CD4-positive, alpha-beta T cell (primary cell): Measurements from ENCODE around the gene FARSB. TPM values are rescaled to one million over a fixed set of nuclear protein-coding genes. Genes with fewer than 3 reads are reported as not detected.

Experiments
- ATAC-seq: fragments of 200-7000 bp; cut with Tn5 transposase; one replicate; pipeline ENCODE4 v1.10.0; 2022; ENCODE audit warnings: mild to moderate bottlenecking; ENCODE audit not compliant: poor library complexity
- CTCF ChIA-PET: fragments of 350-600 bp; sonication (Branson Sonifier 250); formaldehyde crosslinking; loops from one replicate; lab custom pipeline; 2021; ENCODE audit warnings: antibody characterized with exemption, inconsistent platforms; lab: Charles Lee
- POLR2A ChIA-PET: fragments of 350-600 bp; sonication (Branson Sonifier 250); formaldehyde crosslinking; loops from one replicate; lab custom pipeline; 2021; ENCODE audit warnings: antibody characterized with exemption, inconsistent platforms; lab: Charles Lee
- DNase-seq, 14 experiments: peaks; one replicate each; pipeline ENCODE4 v3.0.0-alpha.2; 2013 to 2020; ENCODE audit warnings: mixed read lengths in 2 of 14
- H3K27ac ChIP-seq, 2 donors: one replicate each; pipeline versions ENCODE4 v1.5.1 to v1.7.0; 2013; ENCODE audit warnings: low read length in 2 of 2, low read depth in 1 of 2, mild to moderate bottlenecking in 1 of 2
- H3K27me3 ChIP-seq, 2 experiments: 1 replicate in 1 of 2; 2 replicates in 1 of 2; pipeline versions ENCODE4 v1.6.1 to v1.7.0; 2013; ENCODE audit warnings: low read length in 2 of 2, control low read depth in 1 of 2, mild to moderate bottlenecking in 1 of 2, moderate library complexity in 1 of 2; ENCODE audit not compliant: insufficient read depth in 2 of 2, control insufficient read depth in 1 of 2
- H3K36me3 ChIP-seq: one replicate; pipeline ENCODE4 v1.6.1; 2013; ENCODE audit warnings: low read length, control low read depth; ENCODE audit not compliant: insufficient read depth
- H3K4me1 ChIP-seq: one replicate; pipeline ENCODE4 v1.6.1; 2013; ENCODE audit warnings: low read length, control low read depth; ENCODE audit not compliant: insufficient read depth
- H3K4me3 ChIP-seq: one replicate; pipeline ENCODE4 v1.5.1; 2013; ENCODE audit warnings: mild to moderate bottlenecking, low read length, moderate library complexity
- H3K9me3 ChIP-seq, 2 experiments: 1 replicate in 1 of 2; 2 replicates in 1 of 2; pipeline versions ENCODE4 v1.6.1 to v1.7.0; 2013; ENCODE audit warnings: low read length in 2 of 2, mild to moderate bottlenecking in 2 of 2, control low read depth in 1 of 2, moderate library complexity in 1 of 2; ENCODE audit not compliant: control insufficient read depth in 1 of 2, insufficient read depth in 1 of 2
- H3K27ac Mint-ChIP-seq: one replicate; pipeline ENCODE4 v1.8.0; 2020; ENCODE audit warnings: mixed read lengths
- H3K27me3 Mint-ChIP-seq: one replicate; pipeline ENCODE4 v1.8.0; 2021; ENCODE audit warnings: mixed read lengths
- H3K36me3 Mint-ChIP-seq: one replicate; pipeline ENCODE4 v1.8.0; 2021; ENCODE audit warnings: low read depth, mixed read lengths
- H3K4me1 Mint-ChIP-seq: one replicate; pipeline ENCODE4 v1.8.0; 2021; ENCODE audit warnings: low read depth, mixed read lengths
- H3K4me3 Mint-ChIP-seq: one replicate; pipeline ENCODE4 v1.8.0; 2020; ENCODE audit warnings: mild to moderate bottlenecking, mixed read lengths
- H3K9me3 Mint-ChIP-seq: one replicate; pipeline ENCODE4 v1.8.0; 2020; ENCODE audit warnings: mixed read lengths
- intact Hi-C, 2 experiments: fragments of 100-400 bp; cut with DNase I in 1 of 2; cut with micrococcal nuclease in 1 of 2; formaldehyde crosslinking; loops; one replicate each; pipeline versions ENCODE4 v1.15.1 to v1.9.0; 2023 to 2025; cut with DNase I, micrococcal nuclease
- total RNA-seq, 174 experiments: library from RNA in 2 of 174; stranded (reverse) in 2 of 174; gene quantifications; one replicate each; pipeline ENCODE4 v1.2.3 and lab custom pipeline; 2021 to 2026
- TF ChIP-seq, protein P1 (sequence below): fragments of 200-600 bp; IDR thresholded peaks from one replicate; pipeline ENCODE4 v1.8.0; 2022; ENCODE audit warnings: antibody characterized with exemption, mild to moderate bottlenecking

The FARSB gene
- total RNA-seq, 2 experiments from 2014 or later, result 7.8 to 8.7 TPM

DNA sequence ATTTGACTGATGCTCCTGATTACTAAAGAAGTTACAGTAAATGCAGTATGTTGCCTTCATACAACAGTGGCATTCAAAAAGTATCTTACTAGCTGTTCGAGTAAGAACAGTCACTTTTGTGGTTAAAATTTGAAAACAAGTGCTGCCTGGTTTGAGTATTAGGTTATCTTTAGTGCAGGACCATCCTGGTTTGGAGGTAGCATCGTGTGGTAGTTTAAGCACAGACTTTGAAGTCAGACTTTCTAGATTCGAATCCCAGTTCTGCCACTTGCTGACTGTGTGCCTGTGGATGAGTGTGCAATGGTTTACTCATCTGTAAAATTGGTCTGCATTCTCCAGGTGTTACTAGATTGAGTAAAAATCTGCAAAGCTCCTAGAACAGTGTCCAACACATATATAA lies 134.8 kb downstream of the FARSB start:
- Histone ChIP-seq H3K9me3 (peaks cover 0 to 2% of the 10 kb centered on the region in 2 experiments), H3K4me1 (no peaks in the 10 kb centered on the region), H3K27me3 (no peaks in the 10 kb centered on the region), H3K36me3 (peaks cover 4% of the 10 kb centered on the region), H3K27ac (no peak overlapping the region), H3K4me3 (no peak overlapping the region)
- peaks cover 3% of the 10 kb centered on the region for H3K27me3 Mint-ChIP-seq
- DNase-seq (no peak), ATAC-seq (no peak)
- TF ChIP-seq, protein P1, sequence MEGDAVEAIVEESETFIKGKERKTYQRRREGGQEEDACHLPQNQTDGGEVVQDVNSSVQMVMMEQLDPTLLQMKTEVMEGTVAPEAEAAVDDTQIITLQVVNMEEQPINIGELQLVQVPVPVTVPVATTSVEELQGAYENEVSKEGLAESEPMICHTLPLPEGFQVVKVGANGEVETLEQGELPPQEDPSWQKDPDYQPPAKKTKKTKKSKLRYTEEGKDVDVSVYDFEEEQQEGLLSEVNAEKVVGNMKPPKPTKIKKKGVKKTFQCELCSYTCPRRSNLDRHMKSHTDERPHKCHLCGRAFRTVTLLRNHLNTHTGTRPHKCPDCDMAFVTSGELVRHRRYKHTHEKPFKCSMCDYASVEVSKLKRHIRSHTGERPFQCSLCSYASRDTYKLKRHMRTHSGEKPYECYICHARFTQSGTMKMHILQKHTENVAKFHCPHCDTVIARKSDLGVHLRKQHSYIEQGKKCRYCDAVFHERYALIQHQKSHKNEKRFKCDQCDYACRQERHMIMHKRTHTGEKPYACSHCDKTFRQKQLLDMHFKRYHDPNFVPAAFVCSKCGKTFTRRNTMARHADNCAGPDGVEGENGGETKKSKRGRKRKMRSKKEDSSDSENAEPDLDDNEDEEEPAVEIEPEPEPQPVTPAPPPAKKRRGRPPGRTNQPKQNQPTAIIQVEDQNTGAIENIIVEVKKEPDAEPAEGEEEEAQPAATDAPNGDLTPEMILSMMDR, result no peak
- intact Hi-C loops, result no loop called here
- no peak overlapping the region for H3K27ac Mint-ChIP-seq
- no peaks in the 10 kb centered on the region for H3K36me3 Mint-ChIP-seq
- POLR2A ChIA-PET, result no interaction called here
- no peak overlapping the region for H3K4me3 Mint-ChIP-seq
- CTCF ChIA-PET, result no interaction called here
- no peaks in the 10 kb centered on the region for H3K4me1 Mint-ChIP-seq
- H3K9me3 Mint-ChIP-seq, result no peaks in the 10 kb centered on the region

Other genes starting within 250 kb of the FARSB start
- gene SGPP2, start 231.5 kb downstream of the FARSB start, total RNA-seq, result 1 to 10 TPM; 1.7 TPM
- gene MOGAT1, start 15.6 kb upstream of the FARSB start, total RNA-seq, result not detected
- gene ACSL3, start 204.9 kb upstream of the FARSB start, total RNA-seq, result 10 to 100 TPM; 65.5 to 66.6 TPM